Measurements from ENCODE around the gene LPP.

LPP gene

GRCh38 chr3:188487652-188488051 is 333.7 kb downstream of the LPP start:
- no peak for DNase-seq (ENCODE audit: low read depth)
- in situ Hi-C loops (cut with HindIII; ENCODE audit: low sequenced_read_pairs): no loop called here
- TF ChIP-seq CTCF (IDR thresholded peaks at IDR 0.05; ENCODE audit: low read depth, low read length, missing control alignments): no peak
- no peak overlapping the region for H3K4me3 ChIP-seq (ENCODE audit: low read depth, low read length)

- DNase-seq (ENCODE audit: low read depth): no peak
- no peak for TF ChIP-seq CTCF (IDR thresholded peaks at IDR 0.05; ENCODE audit: low read depth, low read length, missing control alignments)
- in situ Hi-C loops (cut with HindIII; ENCODE audit: low sequenced_read_pairs): no loop called here
- no peak overlapping the region for H3K4me3 ChIP-seq (ENCODE audit: low read depth, low read length)
These were observed 334.8 kb downstream of the LPP start for GRCh38 chr3:188488801-188489200.

GRCh38 chr3:188489639-188490405 is 335.9 kb downstream of the LPP start:
- DNase-seq (ENCODE audit: low read depth): no peak
- H3K4me3 ChIP-seq (ENCODE audit: low read depth, low read length): no peak overlapping the region
- no peak for TF ChIP-seq CTCF (IDR thresholded peaks at IDR 0.05; ENCODE audit: low read depth, low read length, missing control alignments)
- in situ Hi-C loops (cut with HindIII; ENCODE audit: low sequenced_read_pairs): no loop called here

GRCh38 chr3:188490416-188490815 is 336.5 kb downstream of the LPP start:
- DNase-seq (ENCODE audit: low read depth): no peak
- in situ Hi-C loops (cut with HindIII; ENCODE audit: low sequenced_read_pairs): no loop called here
- H3K4me3 ChIP-seq (ENCODE audit: low read depth, low read length): no peak overlapping the region
- TF ChIP-seq CTCF (IDR thresholded peaks at IDR 0.05; ENCODE audit: low read depth, low read length, missing control alignments): no peak

GRCh38 chr3:188491276-188491687 is 337.3 kb downstream of the LPP start:
- in situ Hi-C loops (cut with HindIII; ENCODE audit: low sequenced_read_pairs): no loop called here
- no peak for DNase-seq (ENCODE audit: low read depth)

GRCh38 chr3:188496390-188496789 is 342.4 kb downstream of the LPP start:
- no peak for DNase-seq (ENCODE audit: low read depth)
- TF ChIP-seq CTCF (IDR thresholded peaks at IDR 0.05; ENCODE audit: low read depth, low read length, missing control alignments): no peak
- in situ Hi-C loops (cut with HindIII; ENCODE audit: low sequenced_read_pairs): no loop called here
- H3K4me3 ChIP-seq (ENCODE audit: low read depth, low read length): no peak overlapping the region

More at GRCh38 chr3:188491276-188491687, 337.3 kb downstream of the LPP start:
- H3K4me3 ChIP-seq (ENCODE audit: low read depth, low read length): no peak overlapping the region
- TF ChIP-seq CTCF (IDR thresholded peaks at IDR 0.05; ENCODE audit: low read depth, low read length, missing control alignments): no peak
